ENCODE measurements around the gene CARD11.

The CARD11 gene

GRCh38 chr7:2905500-2905899, 138.2 kb downstream of the CARD11 start:
- H3K9ac ChIP-seq (ENCODE audit: low read depth, low read length, poor library complexity, severe bottlenecking), result no peak overlapping the region
- H3K4me2 ChIP-seq (ENCODE audit: low read depth, low read length, poor library complexity, severe bottlenecking), result no peak overlapping the region

DNA sequence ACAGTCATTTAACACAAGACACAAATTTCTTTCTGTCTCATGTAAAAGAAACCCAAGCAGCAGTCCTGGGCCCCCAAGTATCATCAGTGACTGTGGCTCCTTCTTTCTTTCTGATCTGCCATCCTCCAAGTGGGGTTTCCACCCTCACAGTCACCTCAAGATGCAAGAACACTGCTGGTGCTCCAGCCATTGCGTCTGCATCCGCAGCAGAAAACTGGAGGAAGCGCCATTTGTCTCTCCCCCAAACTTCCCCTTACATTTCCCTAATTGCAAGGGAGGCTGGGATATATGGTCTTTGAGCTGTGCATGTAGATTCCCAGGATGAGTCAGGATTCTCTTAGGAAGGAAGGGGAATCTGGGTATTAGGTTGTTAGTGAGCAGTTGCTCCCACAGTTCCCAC, 138.6 kb downstream of the CARD11 start:
- Histone ChIP-seq H3K4me2 (ENCODE audit: low read depth, low read length, poor library complexity, severe bottlenecking) (no peak overlapping the region), H3K9ac (ENCODE audit: low read depth, low read length, poor library complexity, severe bottlenecking) (no peak overlapping the region)

More at GRCh38 chr7:2905500-2905899, 138.2 kb downstream of the CARD11 start:
- no peaks in the 10 kb centered on the region for H3K9me2 ChIP-seq (replicated peaks; ENCODE audit: low read depth, low read length)
- H2AFZ ChIP-seq (ENCODE audit: low read length), result no peak overlapping the region
- peaks cover 4% of the 10 kb centered on the region for H3K4me1 ChIP-seq (ENCODE audit: insufficient read depth, low read length, poor library complexity, severe bottlenecking)
- no peaks in the 10 kb centered on the region for H3K79me2 ChIP-seq (ENCODE audit: insufficient read depth, low read length)
- no peak for TF ChIP-seq EZH2phosphoT487 (IDR thresholded peaks at IDR 0.05; ENCODE audit: borderline replicate concordance)
- TF ChIP-seq, protein P1, sequence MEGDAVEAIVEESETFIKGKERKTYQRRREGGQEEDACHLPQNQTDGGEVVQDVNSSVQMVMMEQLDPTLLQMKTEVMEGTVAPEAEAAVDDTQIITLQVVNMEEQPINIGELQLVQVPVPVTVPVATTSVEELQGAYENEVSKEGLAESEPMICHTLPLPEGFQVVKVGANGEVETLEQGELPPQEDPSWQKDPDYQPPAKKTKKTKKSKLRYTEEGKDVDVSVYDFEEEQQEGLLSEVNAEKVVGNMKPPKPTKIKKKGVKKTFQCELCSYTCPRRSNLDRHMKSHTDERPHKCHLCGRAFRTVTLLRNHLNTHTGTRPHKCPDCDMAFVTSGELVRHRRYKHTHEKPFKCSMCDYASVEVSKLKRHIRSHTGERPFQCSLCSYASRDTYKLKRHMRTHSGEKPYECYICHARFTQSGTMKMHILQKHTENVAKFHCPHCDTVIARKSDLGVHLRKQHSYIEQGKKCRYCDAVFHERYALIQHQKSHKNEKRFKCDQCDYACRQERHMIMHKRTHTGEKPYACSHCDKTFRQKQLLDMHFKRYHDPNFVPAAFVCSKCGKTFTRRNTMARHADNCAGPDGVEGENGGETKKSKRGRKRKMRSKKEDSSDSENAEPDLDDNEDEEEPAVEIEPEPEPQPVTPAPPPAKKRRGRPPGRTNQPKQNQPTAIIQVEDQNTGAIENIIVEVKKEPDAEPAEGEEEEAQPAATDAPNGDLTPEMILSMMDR (conservative IDR thresholded peaks at IDR 0.05; ENCODE audit: low read length), result no peak
- no peaks in the 10 kb centered on the region for H3F3A ChIP-seq (ENCODE audit: low read depth)
- no peaks in the 10 kb centered on the region for H3K27me3 ChIP-seq (ENCODE audit: insufficient read depth, low read length, poor library complexity, severe bottlenecking)
- H3K9me3 ChIP-seq (ENCODE audit: insufficient read depth, low read depth, low read length), result no peaks in the 10 kb centered on the region
- H3K4me3 ChIP-seq (ENCODE audit: low read length, poor library complexity, severe bottlenecking), result no peak overlapping the region
- H3K36me3 ChIP-seq (ENCODE audit: insufficient read depth, low read length), result peaks cover 22% of the 10 kb centered on the region; the same call in 1 of the 2 replicates
- H4K20me1 ChIP-seq (ENCODE audit: insufficient read depth, low read length, poor library complexity, severe bottlenecking), result no peaks in the 10 kb centered on the region

DNA sequence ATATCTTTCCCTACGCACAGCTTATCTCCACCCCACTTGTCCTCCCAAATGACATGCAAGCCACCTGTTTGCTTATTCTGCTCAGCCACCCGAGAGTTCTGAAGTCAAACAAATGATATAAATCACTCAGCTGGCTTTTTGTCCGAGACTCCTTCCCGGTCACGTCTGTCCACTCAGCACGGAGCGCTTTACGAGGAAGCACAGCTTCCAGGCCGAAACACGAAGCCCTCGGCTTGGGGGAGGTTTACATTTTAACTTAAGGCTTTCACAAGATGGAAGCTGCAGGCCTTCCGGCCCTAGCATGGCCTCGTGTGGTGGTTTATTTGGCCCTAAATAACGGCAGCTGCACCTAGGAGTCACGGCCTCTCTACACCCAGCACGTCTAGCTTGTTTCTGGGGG, 139.5 kb downstream of the CARD11 start:
- no peaks in the 10 kb centered on the region for H3F3A ChIP-seq (ENCODE audit: low read depth)
- no peak for TF ChIP-seq EZH2phosphoT487 (IDR thresholded peaks at IDR 0.05; ENCODE audit: borderline replicate concordance)
- TF ChIP-seq, protein P1 (conservative IDR thresholded peaks at IDR 0.05; ENCODE audit: low read length), result no peak
- H3K4me1 ChIP-seq (ENCODE audit: insufficient read depth, low read length, poor library complexity, severe bottlenecking), result peaks cover 4% of the 10 kb centered on the region
- H3K4me3 ChIP-seq (ENCODE audit: low read length, poor library complexity, severe bottlenecking), result no peak overlapping the region
- no peaks in the 10 kb centered on the region for H3K27me3 ChIP-seq (ENCODE audit: insufficient read depth, low read length, poor library complexity, severe bottlenecking)
- no peaks in the 10 kb centered on the region for H3K79me2 ChIP-seq (ENCODE audit: insufficient read depth, low read length)
- H3K36me3 ChIP-seq (ENCODE audit: insufficient read depth, low read length), result peaks cover 16% of the 10 kb centered on the region; the same call in 1 of the 2 replicates
- H4K20me1 ChIP-seq (ENCODE audit: insufficient read depth, low read length, poor library complexity, severe bottlenecking), result no peaks in the 10 kb centered on the region
- H2AFZ ChIP-seq (ENCODE audit: low read length), result no peak overlapping the region
- H3K9me3 ChIP-seq (ENCODE audit: insufficient read depth, low read depth, low read length), result no peaks in the 10 kb centered on the region
- no peak overlapping the region for H3K4me2 ChIP-seq (ENCODE audit: low read depth, low read length, poor library complexity, severe bottlenecking)
- H3K9me2 ChIP-seq (replicated peaks; ENCODE audit: low read depth, low read length), result no peaks in the 10 kb centered on the region
- no peak overlapping the region for H3K9ac ChIP-seq (ENCODE audit: low read depth, low read length, poor library complexity, severe bottlenecking)

More for the DNA sequence above, 138.6 kb downstream of the CARD11 start:
- Histone ChIP-seq H3K4me3 (ENCODE audit: low read length, poor library complexity, severe bottlenecking) (no peak overlapping the region), H3K4me1 (ENCODE audit: insufficient read depth, low read length, poor library complexity, severe bottlenecking) (peaks cover 4% of the 10 kb centered on the region), H3F3A (ENCODE audit: low read depth) (no peaks in the 10 kb centered on the region), H3K79me2 (ENCODE audit: insufficient read depth, low read length) (no peaks in the 10 kb centered on the region), H2AFZ (ENCODE audit: low read length) (no peak overlapping the region), H3K27me3 (ENCODE audit: insufficient read depth, low read length, poor library complexity, severe bottlenecking) (no peaks in the 10 kb centered on the region), H4K20me1 (ENCODE audit: insufficient read depth, low read length, poor library complexity, severe bottlenecking) (no peaks in the 10 kb centered on the region), H3K9me3 (ENCODE audit: insufficient read depth, low read depth, low read length) (no peaks in the 10 kb centered on the region), H3K9me2 (replicated peaks; ENCODE audit: low read depth, low read length) (no peaks in the 10 kb centered on the region), H3K36me3 (ENCODE audit: insufficient read depth, low read length) (peaks cover 19% of the 10 kb centered on the region; the same call in 1 of the 2 replicates)
- TF ChIP-seq EZH2phosphoT487 (IDR thresholded peaks at IDR 0.05; ENCODE audit: borderline replicate concordance), result no peak
- TF ChIP-seq, protein P1 (conservative IDR thresholded peaks at IDR 0.05; ENCODE audit: low read length), result no peak
